WTC11 (cell line): Measurements from ENCODE around the gene SLC28A1. TPM values are rescaled to one million over a fixed set of nuclear protein-coding genes. Genes with fewer than 3 reads are reported as not detected.

Experiments used
- ATAC-seq: fragments of 200-7000 bp; cut with Tn5 transposase; 2 replicates; pipeline ENCODE4 v1.10.0; 2021; ENCODE audit warnings: mild to moderate bottlenecking, moderate library complexity
- CTCF ChIA-PET: fragments of 300-600 bp; sonication (Branson Sonifier 250); formaldehyde crosslinking; loops from one replicate; lab custom pipeline; 2021; ENCODE audit warnings: antibody characterized with exemption; lab: Charles Lee
- POLR2A ChIA-PET: fragments of 350-600 bp; sonication (Branson Sonifier 250); formaldehyde crosslinking; loops from one replicate; lab custom pipeline; 2021; ENCODE audit warnings: antibody characterized with exemption; lab: Charles Lee
- DNase-seq: peaks from one replicate; pipeline ENCODE4 v3.0.0; 2021; ENCODE audit warnings: low spot score
- H3K27ac Mint-ChIP-seq: 2 replicates; pipeline ENCODE4 v1.8.0; 2021; ENCODE audit warnings: mixed read lengths
- H3K27me3 Mint-ChIP-seq: 2 replicates; pipeline ENCODE4 v1.8.0; 2021; ENCODE audit warnings: low read depth, mild to moderate bottlenecking, moderate library complexity, mixed read lengths
- H3K36me3 Mint-ChIP-seq: 2 replicates; pipeline ENCODE4 v1.8.0; 2021; ENCODE audit warnings: mixed read lengths
- H3K4me1 Mint-ChIP-seq: 2 replicates; pipeline ENCODE4 v1.8.0; 2022; ENCODE audit warnings: mixed read lengths
- H3K4me3 Mint-ChIP-seq: 2 replicates; pipeline ENCODE4 v1.8.0; 2021; ENCODE audit warnings: mild to moderate bottlenecking, moderate library complexity, mixed read lengths
- H3K9me3 Mint-ChIP-seq: 2 replicates; pipeline ENCODE4 v1.8.0; 2021; ENCODE audit warnings: mixed read lengths
- CDX4 ChIP-seq: fragments of 250-450 bp; sonication (Bioruptor Pico); IDR thresholded peaks from 2 replicates; pipeline ENCODE4 v1.9.0; 2021; ENCODE audit warnings: moderate library complexity, mild to moderate bottlenecking, inconsistent platforms, borderline replicate concordance
- ESRRA ChIP-seq: sonication (generic); formaldehyde crosslinking; IDR thresholded peaks from 2 replicates; pipeline ENCODE4 v1.8.1; 2022; ENCODE audit warnings: mild to moderate bottlenecking, missing genetic modification reagents, borderline replicate concordance
- FOXK1 ChIP-seq: sonication (generic); formaldehyde crosslinking; IDR thresholded peaks from 2 replicates; pipeline ENCODE4 v1.8.0; 2022; ENCODE audit warnings: mild to moderate bottlenecking, moderate library complexity, missing genetic modification reagents
- IRF2 ChIP-seq: sonication (generic); formaldehyde crosslinking; IDR thresholded peaks from 2 replicates; pipeline ENCODE4 v1.8.0; 2022; ENCODE audit warnings: low read depth, missing genetic modification reagents, borderline replicate concordance
- KAT7 ChIP-seq: sonication (generic); formaldehyde crosslinking; IDR thresholded peaks from 2 replicates; pipeline ENCODE4 v1.8.1; 2023; ENCODE audit warnings: missing genetic modification reagents, mild to moderate bottlenecking, borderline replicate concordance
- MLX ChIP-seq: sonication (generic); formaldehyde crosslinking; IDR thresholded peaks from 2 replicates; pipeline ENCODE4 v1.8.1; 2023; ENCODE audit warnings: mild to moderate bottlenecking, missing genetic modification reagents, moderate library complexity
- NFYB ChIP-seq: sonication (generic); formaldehyde crosslinking; conservative IDR thresholded peaks from 2 replicates; pipeline ENCODE4 v1.8.0; 2022; ENCODE audit warnings: low read depth, missing genetic modification reagents
- NR1H2 ChIP-seq: sonication (generic); formaldehyde crosslinking; IDR thresholded peaks from 2 replicates; pipeline ENCODE4 v1.9.0; 2021; ENCODE audit warnings: mild to moderate bottlenecking, moderate library complexity, missing genetic modification reagents
- NR2C2 ChIP-seq: sonication (generic); formaldehyde crosslinking; IDR thresholded peaks from 2 replicates; pipeline ENCODE4 v1.8.0; 2022; ENCODE audit warnings: mild to moderate bottlenecking, missing genetic modification reagents
- PRRX2 ChIP-seq: fragments of 250-450 bp; sonication (Bioruptor Pico); IDR thresholded peaks from 2 replicates; pipeline ENCODE4 v1.8.0; 2021; ENCODE audit warnings: mild to moderate bottlenecking
- TCF7 ChIP-seq: sonication (generic); formaldehyde crosslinking; IDR thresholded peaks from 2 replicates; pipeline ENCODE4 v1.8.0; 2022; ENCODE audit warnings: mild to moderate bottlenecking, low read depth, missing genetic modification reagents, moderate library complexity
- TEAD1 ChIP-seq: sonication (generic); formaldehyde crosslinking; IDR thresholded peaks from 2 replicates; pipeline ENCODE4 v1.8.0; 2022; ENCODE audit warnings: mild to moderate bottlenecking, missing genetic modification reagents
- ZNF232 ChIP-seq: sonication (generic); formaldehyde crosslinking; IDR thresholded peaks from 2 replicates; pipeline ENCODE4 v1.8.0; 2022; ENCODE audit warnings: mild to moderate bottlenecking, missing genetic modification reagents
- ZNF263 ChIP-seq: sonication (generic); formaldehyde crosslinking; IDR thresholded peaks from 2 replicates; pipeline ENCODE4 v1.8.1; 2022; ENCODE audit warnings: low read depth, mild to moderate bottlenecking, moderate library complexity, missing genetic modification reagents
- ZNF281 ChIP-seq: sonication (generic); formaldehyde crosslinking; IDR thresholded peaks from 2 replicates; pipeline ENCODE4 v1.8.0; 2023; ENCODE audit warnings: mild to moderate bottlenecking, missing genetic modification reagents
- ZNF396 ChIP-seq: fragments of 250-450 bp; sonication (Bioruptor Pico); IDR thresholded peaks from 2 replicates; pipeline ENCODE4 v1.8.0; 2021; ENCODE audit warnings: mild to moderate bottlenecking, moderate library complexity, borderline replicate concordance
- total RNA-seq: library from RNA; stranded (reverse); gene quantifications from 3 replicates; pipeline ENCODE4 v1.2.3, GENCODE V29; 2021
- TF ChIP-seq, protein P1 (sequence below): sonication (generic); formaldehyde crosslinking; IDR thresholded peaks from 2 replicates; pipeline ENCODE4 v1.8.1; 2023; ENCODE audit warnings: mild to moderate bottlenecking, missing genetic modification reagents
- TF ChIP-seq, protein P2 (sequence below): sonication (generic); formaldehyde crosslinking; IDR thresholded peaks from 2 replicates; pipeline ENCODE4 v1.8.1; 2022; ENCODE audit warnings: low read depth, missing genetic modification reagents, borderline replicate concordance
- TF ChIP-seq, protein P3 (sequence below): sonication (generic); formaldehyde crosslinking; IDR thresholded peaks from 2 replicates; pipeline ENCODE4 v1.8.0; 2022; ENCODE audit warnings: mild to moderate bottlenecking, missing genetic modification reagents
- TF ChIP-seq, protein P4 (sequence below): sonication (generic); formaldehyde crosslinking; IDR thresholded peaks from 2 replicates; pipeline ENCODE4 v1.8.1; 2022; ENCODE audit warnings: mild to moderate bottlenecking, missing genetic modification reagents, moderate library complexity, borderline replicate concordance

SLC28A1 gene
- total RNA-seq, 1 experiment from 2014 or later, result not detected

DNA sequence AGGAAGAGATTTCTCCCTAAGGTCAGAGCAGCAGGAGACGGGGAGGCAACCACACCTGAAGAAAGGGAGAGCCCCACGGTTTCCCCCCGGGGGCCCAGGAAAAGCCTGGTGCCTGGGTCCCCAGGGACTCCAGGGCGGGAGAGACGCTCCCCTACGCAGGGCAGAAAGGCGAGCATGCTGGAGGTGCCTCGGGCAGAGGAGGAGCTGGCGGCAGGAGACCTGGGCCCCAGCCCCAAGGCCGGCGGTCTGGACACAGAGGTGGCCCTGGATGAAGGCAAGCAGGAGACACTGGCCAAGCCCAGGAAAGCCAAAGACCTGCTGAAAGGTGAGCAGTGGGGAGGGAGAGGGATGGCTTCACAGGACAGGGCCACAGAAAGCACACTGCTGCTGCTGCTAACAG lies 26.2 kb upstream of the SLC28A1 start (continued):
- TF ChIP-seq, protein P1, sequence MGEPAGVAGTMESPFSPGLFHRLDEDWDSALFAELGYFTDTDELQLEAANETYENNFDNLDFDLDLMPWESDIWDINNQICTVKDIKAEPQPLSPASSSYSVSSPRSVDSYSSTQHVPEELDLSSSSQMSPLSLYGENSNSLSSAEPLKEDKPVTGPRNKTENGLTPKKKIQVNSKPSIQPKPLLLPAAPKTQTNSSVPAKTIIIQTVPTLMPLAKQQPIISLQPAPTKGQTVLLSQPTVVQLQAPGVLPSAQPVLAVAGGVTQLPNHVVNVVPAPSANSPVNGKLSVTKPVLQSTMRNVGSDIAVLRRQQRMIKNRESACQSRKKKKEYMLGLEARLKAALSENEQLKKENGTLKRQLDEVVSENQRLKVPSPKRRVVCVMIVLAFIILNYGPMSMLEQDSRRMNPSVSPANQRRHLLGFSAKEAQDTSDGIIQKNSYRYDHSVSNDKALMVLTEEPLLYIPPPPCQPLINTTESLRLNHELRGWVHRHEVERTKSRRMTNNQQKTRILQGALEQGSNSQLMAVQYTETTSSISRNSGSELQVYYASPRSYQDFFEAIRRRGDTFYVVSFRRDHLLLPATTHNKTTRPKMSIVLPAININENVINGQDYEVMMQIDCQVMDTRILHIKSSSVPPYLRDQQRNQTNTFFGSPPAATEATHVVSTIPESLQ (CRISPR knock-in tag), result no peak
- TF ChIP-seq TCF7 (CRISPR knock-in tag) (no peak), NFYB (CRISPR knock-in tag) (no peak), IRF2 (CRISPR knock-in tag) (no peak), KAT7 (no peak), ZNF263 (CRISPR knock-in tag) (no peak)
- TF ChIP-seq, protein P2, sequence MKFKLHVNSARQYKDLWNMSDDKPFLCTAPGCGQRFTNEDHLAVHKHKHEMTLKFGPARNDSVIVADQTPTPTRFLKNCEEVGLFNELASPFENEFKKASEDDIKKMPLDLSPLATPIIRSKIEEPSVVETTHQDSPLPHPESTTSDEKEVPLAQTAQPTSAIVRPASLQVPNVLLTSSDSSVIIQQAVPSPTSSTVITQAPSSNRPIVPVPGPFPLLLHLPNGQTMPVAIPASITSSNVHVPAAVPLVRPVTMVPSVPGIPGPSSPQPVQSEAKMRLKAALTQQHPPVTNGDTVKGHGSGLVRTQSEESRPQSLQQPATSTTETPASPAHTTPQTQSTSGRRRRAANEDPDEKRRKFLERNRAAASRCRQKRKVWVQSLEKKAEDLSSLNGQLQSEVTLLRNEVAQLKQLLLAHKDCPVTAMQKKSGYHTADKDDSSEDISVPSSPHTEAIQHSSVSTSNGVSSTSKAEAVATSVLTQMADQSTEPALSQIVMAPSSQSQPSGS (CRISPR knock-in tag), result no peak
- TF ChIP-seq, protein P3, sequence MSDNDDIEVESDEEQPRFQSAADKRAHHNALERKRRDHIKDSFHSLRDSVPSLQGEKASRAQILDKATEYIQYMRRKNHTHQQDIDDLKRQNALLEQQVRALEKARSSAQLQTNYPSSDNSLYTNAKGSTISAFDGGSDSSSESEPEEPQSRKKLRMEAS (CRISPR knock-in tag), result no peak

DNA sequence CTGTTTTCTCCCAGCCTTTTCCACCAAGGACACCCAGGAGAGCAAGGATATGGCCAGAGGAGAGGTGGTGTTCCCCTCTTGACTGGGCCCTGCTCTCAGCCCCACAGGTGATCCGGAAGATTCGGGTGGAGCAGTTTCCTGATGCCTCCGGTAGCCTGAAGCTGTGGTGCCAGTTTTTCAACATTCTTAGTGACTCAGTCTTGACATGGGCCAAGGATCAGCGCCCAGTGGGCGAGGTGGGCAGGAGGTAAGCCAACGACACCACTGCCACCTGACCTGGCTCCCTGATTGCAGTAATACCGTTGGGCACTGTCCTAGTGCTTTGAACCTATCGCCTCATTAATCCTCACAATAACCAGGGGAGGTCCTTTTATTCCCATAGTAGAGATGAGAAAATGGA lies 25.3 kb upstream of the SLC28A1 start:
- DNase-seq, result no peak
- Mint-ChIP-seq H3K9me3 (no peaks in the 10 kb centered on the region), H3K27ac (no peak overlapping the region), H3K4me1 (no peaks in the 10 kb centered on the region), H3K36me3 (peaks cover 4% of the 10 kb centered on the region), H3K4me3 (no peak overlapping the region), H3K27me3 (no peaks in the 10 kb centered on the region)
- no peak for ATAC-seq
- CTCF ChIA-PET, result interaction anchor here (0.8 kb wide), 1 partner anchor 30 kb away, joined by 6 read pairs; no protein-coding TSS in a partner anchor
- POLR2A ChIA-PET, result no interaction called here
- no peak for TF ChIP-seq CDX4 (CRISPR knock-in tag)
- no peak for TF ChIP-seq ZNF396
- no peak for TF ChIP-seq FOXK1 (CRISPR knock-in tag)
- TF ChIP-seq MLX (CRISPR knock-in tag), result no peak
- no peak for TF ChIP-seq ZNF232 (CRISPR knock-in tag)
- no peak for TF ChIP-seq NR2C2 (CRISPR knock-in tag)
- TF ChIP-seq ZNF263 (CRISPR knock-in tag), result no peak

DNA sequence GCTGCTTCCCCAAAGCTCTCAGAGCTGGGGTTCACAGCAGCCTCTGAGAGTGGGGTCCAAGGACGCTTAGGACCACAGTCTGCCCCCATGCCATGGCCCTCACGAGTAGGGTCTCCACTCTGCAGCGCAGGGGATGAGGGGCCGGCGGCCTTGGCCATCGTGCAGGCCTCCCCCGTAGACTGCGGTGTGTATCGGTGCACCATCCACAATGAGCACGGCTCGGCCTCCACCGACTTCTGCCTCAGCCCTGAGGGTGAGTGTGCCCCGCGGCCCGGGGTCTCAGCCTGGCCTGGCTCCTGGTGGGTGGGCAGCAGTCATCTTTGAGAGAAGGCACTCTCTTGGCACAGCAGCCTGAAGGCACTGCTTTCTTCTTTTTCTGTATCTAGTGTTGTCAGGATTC lies 24.8 kb upstream of the SLC28A1 start:
- Mint-ChIP-seq H3K27me3 (no peaks in the 10 kb centered on the region), H3K9me3 (no peaks in the 10 kb centered on the region), H3K36me3 (peaks cover 4% of the 10 kb centered on the region), H3K4me3 (no peak overlapping the region), H3K27ac (no peak overlapping the region), H3K4me1 (no peaks in the 10 kb centered on the region)
- ATAC-seq (no peak), DNase-seq (no peak)
- ChIA-PET CTCF (interaction anchor here (0.8 to 1.2 kb wide), 2 partner anchors 18 to 30 kb away, joined by 5 to 6 read pairs; no protein-coding TSS in a partner anchor), POLR2A (no interaction called here)
- no peak for TF ChIP-seq TEAD1 (CRISPR knock-in tag)
- TF ChIP-seq ZNF281 (CRISPR knock-in tag), result no peak
- TF ChIP-seq ESRRA (CRISPR knock-in tag), result no peak
- TF ChIP-seq, protein P4, sequence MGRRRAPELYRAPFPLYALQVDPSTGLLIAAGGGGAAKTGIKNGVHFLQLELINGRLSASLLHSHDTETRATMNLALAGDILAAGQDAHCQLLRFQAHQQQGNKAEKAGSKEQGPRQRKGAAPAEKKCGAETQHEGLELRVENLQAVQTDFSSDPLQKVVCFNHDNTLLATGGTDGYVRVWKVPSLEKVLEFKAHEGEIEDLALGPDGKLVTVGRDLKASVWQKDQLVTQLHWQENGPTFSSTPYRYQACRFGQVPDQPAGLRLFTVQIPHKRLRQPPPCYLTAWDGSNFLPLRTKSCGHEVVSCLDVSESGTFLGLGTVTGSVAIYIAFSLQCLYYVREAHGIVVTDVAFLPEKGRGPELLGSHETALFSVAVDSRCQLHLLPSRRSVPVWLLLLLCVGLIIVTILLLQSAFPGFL (CRISPR knock-in tag), result no peak
- TF ChIP-seq NR1H2 (CRISPR knock-in tag), result no peak
- TF ChIP-seq PRRX2, result no peak
- TF ChIP-seq, all 79 proteins: peak for 0
